GM21825 (cell line): Measurements from ENCODE around the gene MICA.
"Not testable (repeated sequence)": the region's sequence is repeated elsewhere in the genome, so short reads cannot be mapped to it uniquely, and the experiment has no call there.

Experiments used
- ATAC-seq: cut with Tn5 transposase; IDR thresholded peaks from one replicate; pipeline ENCODE4 v1.9.1; 2021; ENCODE audit warnings: mild to moderate bottlenecking, moderate library complexity; ENCODE audit not compliant: unreplicated experiment

The MICA gene

GRCh38 chr6:31381666-31382065 is 21.7 kb upstream of the MICA start:
- no peak for ATAC-seq

GRCh38 chr6:31383149-31383548 is 20.2 kb upstream of the MICA start:
- no peak for ATAC-seq

- ATAC-seq, result no peak
These were observed 18.4 kb upstream of the MICA start for GRCh38 chr6:31385041-31385440.

GRCh38 chr6:31386099-31386498 is 17.3 kb upstream of the MICA start:
- no peak for ATAC-seq

DNA sequence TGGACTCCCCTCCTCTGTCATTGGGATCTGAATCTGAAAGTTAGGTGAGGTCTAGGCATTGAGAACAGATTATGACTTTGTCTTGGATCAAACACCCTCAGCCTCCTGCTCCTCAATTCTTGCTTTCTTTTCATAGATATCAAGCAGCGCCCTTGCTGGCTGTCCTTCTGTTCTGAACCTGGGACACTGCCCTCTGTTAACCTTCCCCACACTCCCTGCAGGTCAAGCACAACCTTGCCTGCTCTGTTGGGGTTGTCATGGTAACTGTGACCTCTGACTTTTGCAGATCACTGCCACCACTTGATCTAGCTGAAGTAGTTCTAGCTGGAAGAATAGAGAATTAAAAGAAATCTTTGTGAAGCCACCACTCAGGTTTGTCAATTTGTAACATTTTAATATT is 16.4 kb upstream of the MICA start:
- no peak for ATAC-seq

- not testable (repeated sequence) for ATAC-seq
These were observed 14.2 kb upstream of the MICA start for GRCh38 chr6:31388916-31389801.

- ATAC-seq, result not testable (repeated sequence)
These were observed 13.6 kb upstream of the MICA start for GRCh38 chr6:31389802-31390132.

- ATAC-seq, result no peak
These were observed 9.5 kb upstream of the MICA start for GRCh38 chr6:31393932-31394331.

- ATAC-seq, result no peak
These were observed 9.0 kb upstream of the MICA start for GRCh38 chr6:31394381-31394780.

GRCh38 chr6:31395832-31396231 is 7.6 kb upstream of the MICA start:
- ATAC-seq, result no peak

DNA sequence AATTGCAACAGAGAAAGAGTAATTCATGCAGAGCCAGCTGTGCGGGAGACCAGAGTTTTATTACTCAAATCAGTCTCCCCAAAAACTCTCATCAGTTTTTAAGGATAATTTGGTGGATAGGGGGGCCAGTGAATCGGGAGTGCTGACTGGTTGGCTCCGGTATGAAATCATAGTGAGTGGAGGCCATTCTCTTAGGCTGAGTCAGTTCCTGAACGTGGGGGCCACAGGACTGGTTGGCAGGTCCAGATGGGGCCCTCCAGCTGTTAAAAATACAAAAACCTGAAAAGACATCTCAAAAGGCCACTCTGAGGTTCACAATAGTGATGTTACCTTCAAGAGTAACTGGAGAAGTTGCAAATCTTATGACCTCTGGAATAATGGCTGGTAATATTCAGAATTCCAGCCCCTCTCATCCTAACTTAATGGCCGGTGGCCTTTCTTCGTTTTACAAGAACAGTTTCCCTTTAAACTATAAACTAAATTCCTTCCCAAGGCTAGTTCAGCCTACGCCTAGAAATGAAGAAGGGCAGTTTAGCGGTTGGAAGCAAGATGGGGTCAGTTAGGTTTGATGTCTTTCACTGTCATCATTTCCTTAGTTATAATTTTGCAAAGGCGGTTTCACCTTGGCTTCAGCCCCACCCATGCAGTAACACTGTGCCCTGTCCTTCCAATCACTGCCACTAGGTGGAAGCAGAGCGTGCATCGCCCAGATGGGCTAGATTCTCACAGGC is 6.8 kb upstream of the MICA start:
- peak; percentile 34 for ATAC-seq

DNA sequence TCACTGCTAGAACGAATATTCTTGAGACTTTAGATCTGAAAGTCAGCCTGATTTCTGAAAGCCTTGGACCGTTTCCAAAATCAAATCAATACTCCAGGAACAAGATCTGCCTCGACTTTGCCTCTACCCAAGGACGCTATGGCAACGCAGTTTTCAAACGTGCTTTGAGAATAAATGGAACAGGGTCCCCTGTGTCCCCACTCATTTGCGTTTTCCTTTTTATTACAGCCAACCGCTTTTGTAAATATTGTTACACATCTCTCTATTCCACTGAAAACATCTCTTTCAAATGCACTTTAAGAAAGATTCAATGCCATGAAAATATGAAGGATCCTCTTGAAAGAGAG is 6.3 kb upstream of the MICA start:
- ATAC-seq, result not testable (repeated sequence)

DNA sequence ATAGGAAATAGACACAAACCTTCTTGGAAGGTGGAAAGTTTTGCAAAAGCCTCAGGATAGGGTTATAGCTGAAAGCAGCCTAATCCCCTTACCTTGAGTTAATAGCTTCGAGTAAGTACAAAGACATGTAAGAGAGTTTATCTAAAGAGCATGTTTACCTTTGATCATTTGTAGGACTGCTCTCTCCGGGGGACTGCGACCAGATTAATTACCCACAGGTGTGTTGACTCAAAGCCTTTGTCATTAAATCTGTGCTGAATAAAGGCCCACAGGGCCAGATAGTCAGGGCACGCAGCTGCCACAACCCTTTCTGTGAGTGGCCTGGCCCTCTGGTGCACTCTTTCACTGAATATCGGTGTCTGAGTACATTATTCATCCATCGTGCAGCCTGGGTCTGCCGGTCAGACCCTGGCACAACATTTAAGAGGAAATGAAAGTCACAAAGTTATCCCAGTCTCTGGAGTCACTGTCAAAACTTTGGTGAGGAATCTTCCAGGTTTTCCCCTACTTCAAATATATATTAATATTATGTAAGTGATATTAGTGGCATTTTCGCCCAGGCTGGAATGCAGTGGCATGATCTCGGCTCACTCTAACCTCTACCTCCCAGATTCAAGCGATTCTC is 5.4 kb upstream of the MICA start:
- no peak for ATAC-seq

DNA sequence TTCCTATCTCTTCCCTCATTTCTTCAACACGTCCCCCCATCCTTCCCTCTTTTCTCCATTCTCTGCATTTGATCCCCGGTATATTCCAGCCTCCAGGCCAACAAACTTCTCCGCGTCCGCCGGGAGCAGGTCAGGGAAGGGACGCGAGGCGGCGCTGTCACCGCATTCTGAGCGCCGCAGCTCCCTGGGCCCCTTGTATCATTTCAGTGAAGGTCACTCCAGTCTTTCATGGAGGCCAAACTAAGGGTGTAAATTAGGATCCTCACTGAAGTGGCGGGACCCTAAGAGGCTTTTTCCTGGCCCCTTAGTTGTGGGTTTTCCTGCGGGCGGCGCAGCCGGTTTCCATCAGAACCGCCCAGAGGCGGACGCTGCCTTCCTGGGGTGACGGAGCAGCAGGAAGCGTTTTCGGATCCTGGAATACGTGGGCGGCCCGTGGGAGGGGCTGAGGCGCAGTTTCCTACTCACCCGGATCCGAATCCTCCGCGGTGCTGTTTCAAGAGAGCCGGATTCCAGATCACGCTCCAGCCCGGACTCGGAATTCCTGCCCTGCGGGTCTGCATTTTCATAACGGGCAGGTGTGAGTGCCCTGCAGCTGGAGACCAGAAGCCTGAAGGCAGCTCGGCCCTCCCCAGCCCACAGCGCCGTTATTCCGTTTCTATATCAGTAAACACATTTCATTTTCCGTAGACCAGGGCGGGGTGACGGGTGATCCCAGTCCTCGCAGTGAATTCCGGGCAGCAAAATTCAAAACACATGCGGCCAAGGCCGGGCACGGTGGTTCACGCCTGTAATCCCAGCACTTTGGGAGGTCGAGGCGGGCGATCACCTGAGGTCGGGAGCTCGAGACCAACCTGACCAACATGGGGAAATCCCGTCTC is 3.6 kb upstream of the MICA start:
- ATAC-seq, result peak; percentile 31

GRCh38 chr6:31400467-31401289 is 2.7 kb upstream of the MICA start:
- ATAC-seq, result peak; percentile 35

DNA sequence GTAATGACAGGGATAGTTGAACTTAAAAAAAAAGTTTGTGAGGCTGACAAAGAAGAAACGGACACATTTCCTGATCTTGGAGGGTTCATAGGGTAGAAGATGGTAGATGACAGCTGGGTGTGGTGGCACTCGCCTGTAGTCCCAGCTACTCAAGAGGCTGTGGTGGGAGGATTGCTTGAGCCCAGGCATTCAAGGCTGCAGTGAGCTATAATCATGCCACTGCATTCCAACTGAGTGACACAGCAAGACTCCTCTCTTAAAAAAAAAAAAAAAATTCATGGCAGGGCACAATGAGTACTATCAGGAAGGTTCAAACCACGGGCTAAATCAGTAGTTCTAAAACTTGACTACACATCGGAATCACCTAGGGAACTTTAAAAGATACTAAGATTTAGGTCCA is 2.0 kb upstream of the MICA start:
- no peak for ATAC-seq

DNA sequence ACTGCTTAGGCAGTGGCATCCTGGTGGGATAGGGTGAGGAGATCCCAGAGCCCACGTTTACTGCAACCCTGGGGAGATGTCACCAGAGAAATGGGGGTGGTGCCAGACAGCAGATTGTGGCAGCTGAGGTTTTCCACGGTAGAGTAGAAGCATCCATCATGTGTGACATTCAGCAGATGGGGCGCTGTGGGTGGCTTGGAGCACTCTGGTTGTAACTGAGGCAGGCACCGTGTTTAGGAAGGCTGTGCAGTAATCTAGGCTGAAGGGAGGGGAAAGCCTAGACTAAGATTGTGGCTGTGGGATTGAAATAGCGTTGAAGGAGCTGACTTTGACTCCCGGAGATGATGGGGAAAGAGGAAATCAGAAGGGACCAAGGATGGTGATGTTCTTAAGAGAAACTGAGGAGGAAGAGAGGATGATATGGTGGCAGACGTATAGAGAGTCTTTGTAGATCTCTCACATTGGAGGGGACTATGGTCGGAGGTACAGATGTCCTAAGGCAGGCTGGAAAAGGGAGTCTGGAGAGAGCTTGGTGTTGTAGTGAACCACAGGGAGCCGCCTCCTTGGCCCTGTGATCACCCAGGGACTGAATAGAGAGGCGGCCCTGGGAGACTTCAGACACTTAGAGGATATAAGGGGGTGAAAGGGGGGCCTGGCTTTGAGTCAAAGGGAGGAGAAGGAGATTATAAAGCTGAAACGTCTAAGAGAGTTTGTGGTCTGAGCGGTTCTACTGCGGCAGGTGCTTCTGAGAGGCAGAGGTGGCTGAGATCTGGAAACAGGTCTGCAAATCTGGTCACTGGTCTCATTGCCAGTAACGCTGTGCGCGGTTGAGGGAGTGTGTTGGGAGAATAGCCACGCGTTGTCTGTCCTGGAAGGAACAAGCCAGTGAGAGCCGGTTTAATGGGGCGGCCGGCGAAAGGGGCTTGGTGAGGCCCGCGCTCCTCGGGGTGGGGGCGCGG is 792 bp upstream of the MICA start:
- ATAC-seq, result peak; percentile 30

GRCh38 chr6:31404061-31404364 is 618 bp downstream of the MICA start:
- ATAC-seq, result not testable (repeated sequence)

DNA sequence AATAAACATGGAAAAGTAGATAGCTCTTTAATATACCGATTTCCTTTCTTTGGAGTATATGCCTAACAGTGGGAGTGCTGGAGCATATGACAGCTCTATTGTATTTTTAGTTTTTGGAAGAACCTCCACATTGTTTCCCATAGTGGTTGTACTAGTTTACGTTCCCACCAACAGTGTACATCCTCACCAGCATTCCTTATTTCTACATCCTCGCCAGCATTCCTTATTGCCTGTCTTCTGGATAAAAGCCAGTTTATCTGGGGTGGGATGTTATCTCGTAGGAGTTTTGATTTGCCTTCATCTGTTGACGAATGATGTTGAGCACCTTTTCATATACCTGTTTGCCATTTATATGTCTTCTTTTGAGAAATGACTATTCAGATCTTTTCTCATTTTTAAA is 2.6 kb downstream of the MICA start:
- ATAC-seq, result no peak
